ENCODE data around the gene UST. TPM values are rescaled to one million over a fixed set of nuclear protein-coding genes. Genes with fewer than 3 reads are reported as not detected.

The UST gene
- total and polyA plus RNA-seq, 2 of the 8 experiments (the other 6 are each of a cell fraction or from before 2014, with no cell fraction given), result 13.5 to 34.5 TPM

- no peak overlapping the region for H4K8ac ChIP-seq (ENCODE audit: extremely low read depth, insufficient read depth, low read length)
- WGBS, 2 experiments (ENCODE audit: extremely low coverage in 1 of 2, insufficient coverage in 1 of 2, insufficient read length in 1 of 2, insufficient replicate concordance in 2 of 2, low coverage in 1 of 2, low lambda C conversion rate in 2 of 2, missing lambda C conversion rate in 1 of 2), result 86% methylated on average over 2 of the region's 2 CpGs; no CpG with 5 or more reads in 1 of the 2 experiments
- no peak for FAIRE-seq
Measured at GRCh38 chr6:149097794-149098193, 351.0 kb downstream of the UST start.

More at GRCh38 chr6:149097794-149098193, 351.0 kb downstream of the UST start:
- Histone ChIP-seq H3K56ac (replicated peaks; ENCODE audit: insufficient read length, low read depth, low read length) (no peak overlapping the region), H3K79me1 (ENCODE audit: low read depth, low read length) (no peaks in the 10 kb centered on the region), H3K4me3 (ENCODE audit: extremely low read depth in 1 of 4, insufficient read depth in 2 of 4, low read depth in 3 of 4, low read length in 4 of 4) (no peak overlapping the region), H3K4me2 (ENCODE audit: insufficient read depth in 1 of 2, low read depth in 2 of 2, low read length in 2 of 2) (no peak overlapping the region), H3K79me2 (ENCODE audit: control insufficient read depth in 1 of 2, insufficient read depth in 2 of 2, low read length in 2 of 2) (no peaks in the 10 kb centered on the region), H3K18ac (ENCODE audit: extremely low read depth, low read length) (no peak overlapping the region), H3K36me3 (ENCODE audit: control insufficient read depth in 2 of 4, insufficient read depth in 4 of 4, low read length in 3 of 4) (no peaks in the 10 kb centered on the region), H4K5ac (ENCODE audit: insufficient read length, low read depth, low read length) (no peak overlapping the region), H2BK5ac (ENCODE audit: low read depth, low read length) (no peak overlapping the region), H3K4ac (replicated peaks; ENCODE audit: insufficient read length, low read depth, low read length) (no peak overlapping the region), H2BK15ac (ENCODE audit: low read length) (no peak overlapping the region), H3K23me2 (ENCODE audit: low read depth, low read length) (no peaks in the 10 kb centered on the region), H3K9ac (replicated peaks in 1 of 4; ENCODE audit: extremely low read depth in 1 of 4, low read depth in 3 of 4, low read length in 3 of 4) (no peak overlapping the region), H2AK5ac (ENCODE audit: low read depth, low read length) (no peak overlapping the region), H2AFZ (ENCODE audit: low read length) (no peak overlapping the region), H3K9me3 (ENCODE audit: insufficient read depth in 2 of 2, low read depth in 1 of 2, low read length in 1 of 2) (0 out of 4 replicates have a peak, but pooled peaks cover 0 to 2% of the 10 kb centered on the region in 2 experiments), H3K14ac (ENCODE audit: insufficient read length) (no peak overlapping the region), H2BK20ac (ENCODE audit: low read length) (no peak overlapping the region), H2BK120ac (replicated peaks; ENCODE audit: low read depth, low read length) (no peak overlapping the region), H2BK12ac (ENCODE audit: low read depth, low read length) (no peak overlapping the region), H3K4me1 (replicated peaks in 1 of 4; ENCODE audit: control insufficient read depth in 3 of 4, insufficient read depth in 4 of 4, low read length in 3 of 4) (peaks cover 3 to 6% (median 4%) of the 10 kb centered on the region in 4 experiments; a peak in 4 of 7 replicates), H3K27me3 (replicated peaks in 1 of 4; ENCODE audit: control insufficient read depth in 3 of 4, extremely low read depth in 1 of 4, insufficient read depth in 3 of 4, low read length in 3 of 4) (no peaks in the 10 kb centered on the region), H4K91ac (replicated peaks; ENCODE audit: insufficient read length, low read length) (no peak overlapping the region), H4K20me1 (replicated peaks in 1 of 2; ENCODE audit: control insufficient read depth in 1 of 2, insufficient read depth in 2 of 2, low read length in 2 of 2) (no peaks in the 10 kb centered on the region), H3K23ac (ENCODE audit: insufficient read length) (no peak overlapping the region), H3K27ac (ENCODE audit: low read depth, low read length) (no peak overlapping the region)
- no peak for DNase-seq (ENCODE audit: low read depth in 1 of 2, low spot score in 2 of 2)
- CTCF ChIA-PET (ENCODE audit: partially characterized antibody), result interaction anchor here (1.3 to 1.4 kb wide), 2 partner anchors 52 to 419 kb away, joined by 3 read pairs; no protein-coding TSS in a partner anchor
- POLR2A ChIA-PET (ENCODE audit: partially characterized antibody), result no interaction called here
- TF ChIP-seq TCF12 (IDR thresholded peaks at IDR 0.05; ENCODE audit: low read depth, low read length), result no peak
- no peak for TF ChIP-seq EGR1 (IDR thresholded peaks at IDR 0.05; ENCODE audit: borderline replicate concordance, low read depth, low read length)
- TF ChIP-seq RAD21 (IDR thresholded peaks at IDR 0.05 in 1 of 2, conservative IDR thresholded peaks at IDR 0.05 in 1 of 2; ENCODE audit: low read depth in 2 of 2, low read length in 2 of 2), result no peak
- no peak for TF ChIP-seq CTCF (IDR thresholded peaks at IDR 0.05; ENCODE audit: control extremely low read depth in 1 of 3, insufficient read depth in 1 of 3, low read depth in 1 of 3, low read length in 3 of 3)
- TF ChIP-seq BRCA1 (IDR thresholded peaks at IDR 0.05; ENCODE audit: low read depth, low read length), result no peak
- no peak for TF ChIP-seq JUND (IDR thresholded peaks at IDR 0.05; ENCODE audit: low read length)

Measured in H1 (cell line).